HG03342 (cell line): ENCODE data around the gene TANGO2.

Source experiments
- ATAC-seq: cut with Tn5 transposase; IDR thresholded peaks from one replicate; pipeline ENCODE4 v1.9.1; 2021; ENCODE audit warnings: mild to moderate bottlenecking, moderate library complexity; ENCODE audit not compliant: unreplicated experiment

TANGO2 gene

DNA sequence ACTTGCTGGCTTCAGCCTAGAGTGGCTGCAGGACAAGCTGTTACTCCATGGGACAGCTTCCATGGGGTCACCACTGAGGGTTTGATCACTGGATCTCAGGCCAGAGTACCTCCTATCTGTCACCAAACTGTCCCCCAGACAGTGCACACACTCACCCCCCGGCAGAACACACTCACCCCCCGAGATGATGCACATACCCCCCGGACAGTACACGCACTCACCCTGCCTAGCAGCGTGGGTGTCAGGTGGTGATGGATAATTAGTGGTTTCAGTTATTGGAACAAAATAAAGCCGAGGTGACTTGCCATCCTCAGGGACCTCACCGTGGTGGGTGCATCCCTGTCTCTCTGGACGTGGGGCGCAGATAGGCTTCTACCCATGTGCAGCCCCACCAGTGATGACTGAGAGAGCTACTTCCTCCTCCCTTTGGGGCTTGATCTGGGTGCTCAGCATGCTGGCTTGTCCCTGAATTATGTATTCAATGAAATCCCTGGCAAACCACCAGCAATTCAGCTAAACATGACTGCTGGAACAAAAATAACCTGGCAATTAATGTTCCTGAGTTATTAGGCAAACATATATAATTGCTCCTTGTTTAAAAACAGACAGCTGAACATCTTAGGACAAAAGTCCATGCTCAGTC lies 18.9 kb downstream of the TANGO2 start:
- ATAC-seq, result no peak

DNA sequence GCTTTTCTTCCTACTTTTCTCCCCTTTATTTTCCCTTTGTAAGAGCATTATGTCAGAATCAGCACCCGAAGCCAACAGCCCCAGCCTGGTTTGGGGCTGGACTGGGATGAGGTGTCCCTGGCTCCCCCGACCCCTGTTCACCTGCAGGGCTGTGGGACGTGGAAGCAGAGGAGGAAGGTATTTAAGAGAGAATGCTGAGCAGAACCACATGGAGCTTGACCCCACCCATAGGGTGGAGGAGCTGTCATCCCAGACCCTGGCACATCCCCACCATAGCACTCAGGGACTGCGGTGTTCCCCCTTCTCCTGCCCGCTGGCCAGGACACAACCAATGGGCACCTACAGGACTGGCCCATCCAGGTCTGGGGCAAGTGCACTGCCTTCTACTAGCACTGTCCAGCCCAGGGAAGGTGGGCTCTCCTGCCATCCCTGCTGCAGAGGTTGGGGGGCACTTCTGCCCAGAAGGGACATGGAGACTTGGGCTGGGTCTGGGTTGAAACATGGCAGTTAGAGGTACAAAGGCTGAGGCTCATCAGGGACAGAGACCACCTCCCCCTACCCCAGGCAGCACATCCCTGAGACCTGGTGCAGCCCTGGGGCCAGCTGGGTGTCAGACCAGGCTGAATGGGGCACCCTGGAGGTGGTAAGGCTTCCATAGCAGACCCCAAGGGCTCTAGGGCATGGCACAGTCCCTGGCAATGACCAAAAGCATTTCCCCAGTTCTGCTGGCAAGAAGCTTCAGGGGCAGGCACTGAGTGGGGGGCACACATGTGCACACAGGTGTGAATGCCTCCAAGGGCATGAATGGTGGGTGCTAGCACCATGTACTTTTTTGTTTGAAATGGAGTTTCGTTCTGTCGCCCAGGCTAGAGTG lies 19.7 kb downstream of the TANGO2 start:
- no peak for ATAC-seq

DNA sequence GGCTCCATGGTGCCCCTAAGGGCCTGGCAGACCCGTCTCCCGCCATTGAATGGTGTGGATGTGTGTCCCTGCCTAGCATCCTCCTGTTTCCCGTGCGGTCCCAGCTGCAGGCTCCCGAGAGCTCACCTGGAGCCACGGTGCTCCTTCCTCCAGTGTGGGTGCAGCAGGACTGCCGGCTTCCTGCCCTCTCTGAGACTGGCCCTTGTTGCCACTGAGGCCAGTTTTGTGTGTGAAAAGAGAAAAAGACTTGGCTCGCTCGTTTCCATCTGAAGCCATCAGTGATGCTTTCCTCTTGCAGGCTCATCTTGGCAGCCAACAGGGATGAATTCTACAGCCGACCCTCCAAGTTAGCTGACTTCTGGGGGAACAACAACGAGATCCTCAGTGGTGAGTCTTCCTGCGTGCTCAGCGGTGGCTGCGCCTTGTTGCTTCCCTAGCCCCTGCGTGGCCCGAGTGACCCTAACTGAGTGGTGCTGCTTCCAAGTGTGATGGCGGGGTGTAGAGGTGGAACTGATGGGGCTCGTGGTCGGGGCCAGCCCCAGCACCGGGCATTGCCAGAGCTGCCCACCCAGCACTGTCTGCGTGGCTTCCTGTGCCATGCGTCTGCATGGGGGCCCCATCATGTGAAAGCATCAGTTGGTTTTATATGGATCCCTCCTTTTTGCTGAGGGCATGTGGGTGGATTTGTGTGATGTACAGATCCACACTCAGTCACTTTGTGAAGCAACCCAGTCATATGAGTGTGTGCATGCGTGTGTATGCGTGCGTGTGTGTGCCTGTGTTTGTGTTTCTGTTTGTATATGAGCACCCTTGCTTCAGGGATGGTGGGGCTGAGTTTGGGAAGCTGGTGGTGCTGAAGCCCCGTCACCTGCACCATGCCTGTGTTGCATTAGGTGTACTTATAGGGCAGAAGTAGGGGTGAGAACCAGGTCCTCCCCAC lies 22.4 kb downstream of the TANGO2 start:
- no peak for ATAC-seq

DNA sequence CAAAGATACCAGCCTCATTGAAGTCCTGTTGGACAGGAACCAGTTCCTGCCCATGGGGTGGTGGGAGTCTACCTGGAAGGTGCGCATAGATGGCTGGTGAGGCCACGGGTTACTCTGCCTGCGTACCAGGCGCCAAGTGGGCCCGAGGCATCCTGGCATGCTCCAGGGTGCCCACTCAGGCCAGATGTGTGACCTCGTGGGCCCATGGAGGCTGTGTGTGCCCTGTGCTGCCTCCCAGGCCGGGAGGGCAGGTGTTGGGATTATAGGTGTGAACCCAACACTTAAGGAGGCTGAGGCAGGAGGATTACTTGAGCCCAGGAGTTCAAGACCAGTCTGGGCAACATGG lies 23.1 kb downstream of the TANGO2 start:
- ATAC-seq, result no peak

DNA sequence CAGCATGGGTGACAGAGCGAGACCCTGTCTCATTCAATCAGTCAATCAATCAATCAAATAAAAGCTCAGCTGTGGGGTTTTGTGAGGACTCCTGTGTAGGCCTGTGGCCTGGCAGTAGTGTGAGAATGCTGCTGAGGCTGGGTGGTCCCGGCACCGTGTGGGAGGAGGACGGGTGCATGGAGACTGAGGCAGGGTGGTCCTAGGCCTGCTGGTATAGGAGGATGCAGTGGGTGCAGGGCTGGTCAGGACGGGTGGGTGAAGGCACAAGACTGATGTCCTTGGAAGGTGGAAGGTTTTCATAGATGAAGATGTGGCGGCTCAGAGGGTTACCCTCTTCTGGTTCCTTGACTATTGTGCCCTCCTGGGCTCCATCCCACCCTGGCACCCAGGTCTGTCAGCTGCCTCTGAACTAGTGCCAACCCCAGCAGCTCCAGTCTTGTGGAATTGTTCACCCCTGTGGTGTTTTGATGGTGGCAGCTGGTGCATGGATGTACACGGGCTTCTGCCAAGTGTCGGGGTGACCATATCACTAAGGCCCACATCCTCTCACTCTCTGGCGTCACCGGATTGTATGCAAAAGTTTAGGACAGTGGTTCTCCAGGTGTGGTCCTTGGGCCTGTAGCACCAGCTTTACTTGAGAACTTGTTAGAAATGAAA lies 23.7 kb downstream of the TANGO2 start:
- ATAC-seq, result no peak

DNA sequence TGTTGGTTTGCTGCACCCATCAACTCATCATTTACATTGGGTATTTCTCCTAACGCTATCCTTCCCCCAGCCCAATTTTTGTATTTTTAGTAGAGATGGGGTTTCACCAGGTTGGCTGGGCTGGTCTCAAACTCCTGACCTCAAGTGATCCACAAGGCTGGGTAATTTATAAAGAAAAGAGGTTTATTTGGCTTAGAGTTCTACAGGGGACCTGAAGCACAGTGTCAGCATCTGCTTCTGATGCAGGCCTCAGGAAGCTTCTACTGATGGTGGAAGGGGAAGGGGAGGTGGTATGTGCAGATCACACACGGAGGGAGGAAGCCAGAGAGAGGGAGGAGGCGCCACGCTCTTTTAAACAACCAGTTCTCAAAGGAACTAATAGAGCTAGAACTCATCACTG lies 25.8 kb downstream of the TANGO2 start:
- no peak for ATAC-seq

DNA sequence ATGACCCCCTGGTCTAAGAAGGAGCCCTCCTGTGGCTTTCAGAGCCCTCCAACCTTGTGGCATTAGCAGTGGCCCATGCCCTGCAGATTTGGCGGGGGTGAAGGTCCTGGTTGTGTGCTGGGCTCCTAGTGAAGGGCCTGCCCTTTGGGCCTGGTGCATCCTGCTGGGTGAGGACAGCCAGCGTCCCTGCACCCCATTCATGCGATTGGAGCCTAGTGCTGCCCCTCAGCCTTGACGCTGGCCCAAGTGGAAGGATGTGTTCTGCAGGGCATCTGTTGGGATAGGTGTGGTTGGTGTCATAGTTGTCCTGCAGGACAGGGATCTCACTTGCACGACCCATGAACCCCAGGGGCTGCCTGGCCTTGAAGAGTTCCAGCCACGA lies 31.0 kb downstream of the TANGO2 start:
- no peak for ATAC-seq

DNA sequence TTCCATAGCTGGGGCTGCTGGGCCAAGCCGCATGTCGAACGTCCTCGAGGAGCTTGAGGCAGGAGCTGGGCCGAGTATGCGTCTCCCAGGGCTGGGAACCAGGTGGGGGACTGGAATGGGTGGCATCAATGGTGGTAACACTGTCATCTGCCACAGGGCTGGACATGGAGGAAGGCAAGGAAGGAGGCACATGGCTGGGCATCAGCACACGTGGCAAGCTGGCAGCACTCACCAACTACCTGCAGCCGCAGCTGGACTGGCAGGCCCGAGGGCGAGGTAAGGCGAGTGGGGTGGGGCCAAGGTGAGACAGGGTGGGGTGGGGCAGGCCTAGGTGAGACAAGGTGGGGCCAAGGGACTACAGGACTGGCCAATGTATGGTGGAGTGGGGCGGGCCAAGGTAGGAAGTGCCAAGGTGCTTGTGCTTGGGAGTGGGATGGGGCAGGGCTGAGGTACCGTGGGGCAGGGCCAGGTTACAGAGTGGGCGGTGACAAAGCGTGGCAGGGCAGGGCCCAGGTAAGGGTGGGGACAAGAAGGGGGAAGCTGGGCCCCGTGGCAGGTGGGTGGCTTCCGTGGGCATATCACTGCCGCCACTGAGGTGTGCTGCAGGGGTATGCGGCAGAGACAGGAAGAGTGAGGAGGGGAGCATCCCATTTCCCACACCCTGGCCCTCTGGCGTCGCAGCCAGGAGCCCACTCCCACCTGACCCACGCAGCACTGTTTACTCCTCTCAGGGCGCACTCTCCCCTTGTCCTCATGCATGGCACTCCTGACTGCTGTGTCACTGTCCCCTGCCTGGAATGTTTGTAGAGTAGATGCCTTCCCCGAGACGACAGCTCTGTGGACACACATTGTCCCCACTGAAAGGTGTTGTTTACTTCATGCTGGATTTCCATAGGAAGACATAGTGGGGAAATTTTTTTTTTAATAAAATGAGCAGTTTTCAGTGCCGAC lies 31.7 kb downstream of the TANGO2 start:
- no peak for ATAC-seq

DNA sequence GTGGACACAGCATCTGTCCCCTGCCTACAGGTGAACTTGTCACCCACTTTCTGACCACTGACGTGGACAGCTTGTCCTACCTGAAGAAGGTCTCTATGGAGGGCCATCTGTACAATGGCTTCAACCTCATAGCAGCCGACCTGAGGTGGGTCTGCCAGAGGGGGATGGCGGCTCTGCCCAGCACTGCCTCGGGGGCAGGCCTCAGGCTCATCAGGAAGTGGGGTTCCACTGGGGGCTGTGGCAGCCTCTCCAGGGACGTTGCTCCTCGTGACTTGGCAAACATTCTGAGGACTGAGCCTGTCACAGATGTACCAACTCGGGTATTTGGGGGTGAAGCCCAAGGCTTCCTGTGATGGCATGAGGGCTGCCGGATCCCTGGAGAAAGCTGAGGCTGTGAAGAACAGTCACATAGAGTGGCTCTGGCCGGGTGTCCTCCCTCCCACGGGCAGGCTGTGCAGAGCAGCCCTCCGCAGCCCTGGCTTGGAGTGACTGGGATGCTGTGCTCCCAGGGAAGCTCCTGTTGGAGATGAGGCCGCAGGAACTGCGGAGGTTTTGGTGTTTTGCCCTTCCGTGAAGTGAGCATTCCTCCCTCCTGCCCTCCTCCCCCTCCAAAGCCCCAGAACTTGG lies 32.6 kb downstream of the TANGO2 start:
- no peak for ATAC-seq

DNA sequence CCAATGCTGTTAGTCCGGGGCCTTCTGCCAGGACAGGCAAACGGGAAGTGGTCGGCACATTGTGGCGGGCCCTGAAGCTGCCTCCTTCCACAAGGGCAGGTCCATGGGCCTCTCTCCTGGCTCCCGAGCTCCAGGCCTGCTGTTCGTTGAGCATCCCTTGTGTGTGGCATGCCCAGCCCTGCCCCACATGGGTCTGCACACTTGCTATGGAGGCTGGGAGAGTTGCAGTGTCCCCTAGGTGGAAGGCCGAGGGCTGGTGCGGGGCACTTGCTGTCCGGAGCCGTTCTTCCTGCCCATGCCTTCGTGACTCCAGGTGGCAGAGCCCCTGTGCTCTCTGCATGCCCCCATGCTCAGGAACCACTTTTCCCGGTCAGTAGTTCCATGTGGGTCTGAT lies 33.1 kb downstream of the TANGO2 start:
- ATAC-seq, result no peak

DNA sequence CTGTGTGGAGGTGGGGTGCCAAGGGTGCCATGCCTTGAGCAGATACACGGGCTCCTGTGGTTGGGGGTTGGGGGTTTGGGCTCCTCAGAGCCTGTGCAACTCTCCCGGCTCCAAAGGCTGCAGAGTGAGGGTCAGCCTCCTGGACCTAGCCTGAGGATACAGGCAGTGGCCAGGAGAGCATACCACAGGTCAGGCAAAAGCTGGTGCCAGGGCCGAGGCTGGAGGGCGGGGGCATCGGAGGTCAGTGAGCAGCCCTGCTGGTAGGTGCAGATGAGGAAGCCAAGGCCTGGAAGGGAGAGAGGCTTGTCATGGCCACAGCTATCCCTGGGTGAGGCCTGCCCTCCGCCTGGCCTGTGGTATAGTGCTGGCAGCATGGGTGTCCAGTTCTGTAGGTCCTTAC lies 33.6 kb downstream of the TANGO2 start:
- no peak for ATAC-seq

DNA sequence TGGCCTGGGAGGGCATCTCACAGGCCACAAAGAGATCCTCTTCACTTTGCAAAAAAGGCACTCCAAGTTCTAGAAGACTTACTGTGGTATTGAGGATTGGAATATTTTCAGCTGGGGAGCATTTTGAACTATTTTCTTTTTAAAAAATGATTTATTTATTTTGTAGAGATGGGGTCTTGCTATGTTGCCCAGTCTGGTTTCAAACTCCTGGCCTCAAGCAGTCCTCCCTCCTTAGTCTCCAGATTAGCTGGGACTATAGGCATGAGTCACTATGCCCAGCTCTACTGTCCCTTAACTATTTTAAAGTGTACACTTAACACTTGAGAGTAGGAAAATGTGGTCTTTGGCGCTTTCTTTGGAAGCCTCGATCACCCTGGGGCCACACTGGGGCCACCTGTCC lies 34.2 kb downstream of the TANGO2 start:
- no peak for ATAC-seq

DNA sequence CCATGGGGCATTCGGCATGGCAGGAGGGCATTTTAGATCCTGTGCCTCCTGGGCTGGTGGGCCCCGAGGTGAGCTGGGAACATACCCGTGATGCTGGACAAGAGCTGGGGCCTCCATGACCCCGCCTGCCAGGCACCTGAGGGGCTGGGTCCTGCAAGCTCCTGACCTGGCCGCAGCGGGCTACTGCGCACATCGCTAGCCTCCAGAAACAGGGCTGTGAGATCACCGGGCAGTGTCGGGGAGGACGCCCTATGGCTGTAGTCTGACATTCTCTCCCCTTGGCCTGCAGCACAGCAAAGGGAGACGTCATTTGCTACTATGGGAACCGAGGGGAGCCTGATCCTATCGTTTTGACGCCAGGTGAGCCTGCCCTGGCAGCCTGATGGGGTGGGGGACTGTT lies 34.7 kb downstream of the TANGO2 start:
- ATAC-seq, result no peak

DNA sequence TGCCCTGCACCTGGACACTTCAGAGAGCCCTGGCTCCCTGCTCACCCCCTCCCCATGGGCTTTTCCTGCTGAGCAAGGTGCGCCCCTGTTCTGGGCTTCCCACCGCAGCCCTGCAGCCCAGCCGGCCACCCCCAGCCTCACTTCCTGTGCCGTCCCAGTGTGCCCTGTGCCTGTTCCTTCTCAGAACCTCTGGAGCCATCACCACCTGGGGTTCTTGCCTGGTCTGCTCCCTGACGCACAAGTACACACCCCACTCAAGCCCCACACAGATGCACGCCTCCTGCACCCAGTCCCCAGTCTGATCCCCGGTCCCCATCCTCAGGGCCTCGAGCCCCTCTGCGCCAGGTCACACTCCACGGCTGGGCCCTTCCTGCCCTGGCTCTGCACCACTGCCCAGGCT lies 35.3 kb downstream of the TANGO2 start:
- no peak for ATAC-seq

DNA sequence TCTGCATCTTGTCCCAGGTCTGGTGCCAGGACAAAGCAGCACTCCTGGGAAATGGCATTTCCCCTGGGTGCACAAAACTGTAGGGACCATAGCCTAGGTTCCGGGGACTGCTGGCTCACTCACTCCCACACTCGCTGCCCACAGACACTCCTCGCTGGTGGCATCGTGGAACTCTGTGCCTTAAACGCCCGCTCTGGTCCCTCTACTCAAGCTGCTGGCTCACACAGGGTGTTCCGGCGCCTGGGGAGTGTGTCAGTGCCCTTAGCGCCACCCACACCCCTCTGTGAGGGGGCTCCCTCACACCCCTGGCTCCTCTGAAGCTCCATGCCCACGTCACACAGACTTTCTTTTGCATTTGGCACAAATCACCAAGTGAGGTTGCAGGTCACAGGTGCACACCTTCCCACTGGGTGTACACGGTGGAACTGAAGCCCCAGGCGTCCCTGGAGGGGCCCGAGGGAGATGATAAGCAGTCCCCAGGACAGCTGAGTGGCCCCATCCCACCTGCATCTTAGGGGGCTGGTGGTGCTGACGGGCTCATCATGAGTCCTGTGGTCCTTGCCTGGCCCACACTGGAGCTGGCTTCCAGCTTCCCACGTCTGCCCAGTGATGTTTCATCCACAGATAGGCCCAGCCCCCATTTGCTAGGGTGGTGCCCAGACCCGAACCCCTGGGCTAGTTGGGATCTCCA lies 35.9 kb downstream of the TANGO2 start:
- no peak for ATAC-seq

DNA sequence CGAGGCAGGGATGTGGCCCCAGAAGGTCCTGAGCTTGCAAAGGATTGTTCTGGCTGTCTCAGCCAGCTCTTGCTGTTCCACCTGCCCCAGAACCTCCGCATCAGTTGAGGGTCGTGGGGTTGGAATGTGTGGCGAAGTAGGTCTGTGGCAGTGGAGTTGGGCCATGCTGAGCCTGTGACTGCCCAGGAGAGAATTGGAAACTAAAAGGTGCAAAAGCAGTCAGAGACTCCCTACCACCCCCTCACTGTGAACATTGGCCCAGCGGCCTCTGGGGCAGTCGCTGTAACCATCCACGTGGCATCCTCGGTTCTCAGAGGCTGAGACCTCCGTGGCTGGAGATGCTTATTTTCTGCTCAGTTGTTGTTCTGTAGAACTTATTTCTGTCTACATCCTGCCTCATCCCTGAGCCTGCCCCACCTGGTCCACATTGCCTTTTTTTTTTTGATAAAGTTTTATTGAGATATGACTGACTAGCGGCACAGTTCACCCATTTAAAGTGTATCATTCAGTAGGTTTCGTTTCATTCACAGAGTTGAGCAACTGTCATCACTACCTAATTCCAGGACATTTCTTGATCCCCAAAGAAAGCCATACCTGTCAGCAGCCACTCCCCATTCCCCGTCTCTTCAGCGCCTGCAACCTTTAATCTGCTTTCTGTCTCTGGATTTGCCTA lies 36.8 kb downstream of the TANGO2 start:
- ATAC-seq, result no peak

DNA sequence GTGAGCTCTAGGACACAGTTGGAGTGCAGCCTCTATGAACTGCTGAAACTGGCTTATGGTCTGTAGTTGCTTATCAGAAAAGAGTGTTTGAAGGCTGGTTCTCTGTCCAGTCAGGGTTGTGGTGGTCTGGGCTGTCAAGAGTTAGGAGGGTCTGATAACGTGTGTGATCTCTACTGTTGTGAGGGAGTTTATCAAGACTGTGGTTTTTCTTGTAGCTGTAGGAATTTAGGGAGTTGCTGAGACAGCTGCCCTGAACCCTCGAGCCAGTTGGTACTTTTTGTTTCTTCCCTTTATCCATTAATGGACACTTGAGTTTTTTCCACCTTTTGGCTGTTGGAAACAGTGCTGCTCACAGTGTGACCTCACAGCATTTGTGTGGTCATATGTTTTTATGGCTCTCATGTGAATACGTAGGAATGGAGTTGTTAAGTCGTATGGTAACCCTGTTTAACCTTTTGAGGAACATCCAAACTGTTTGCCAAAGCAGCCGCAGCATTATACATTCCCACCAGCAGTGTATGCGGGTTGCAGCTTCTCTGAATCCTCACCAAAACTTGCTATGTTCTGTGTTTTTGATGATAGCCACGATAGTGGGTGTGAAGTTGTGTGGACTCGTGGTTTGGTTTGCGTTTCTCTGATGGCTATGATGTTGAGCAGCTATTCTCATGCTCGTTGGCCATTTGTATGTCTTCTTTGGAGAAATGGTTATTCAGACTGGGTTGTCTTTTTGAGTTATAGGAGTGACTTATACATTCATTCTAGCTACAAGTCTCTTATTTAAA lies 38.3 kb downstream of the TANGO2 start:
- no peak for ATAC-seq
